ENCODE measurements around the gene PIPOX. TPM values are rescaled to one million over a fixed set of nuclear protein-coding genes. Genes with fewer than 3 reads are reported as not detected.

The PIPOX gene
- total and polyA plus RNA-seq, 2 donors (not counting 3 experiments of a cell fraction or from before 2014, with no cell fraction given): 0.62 to 2.5 TPM

DNA sequence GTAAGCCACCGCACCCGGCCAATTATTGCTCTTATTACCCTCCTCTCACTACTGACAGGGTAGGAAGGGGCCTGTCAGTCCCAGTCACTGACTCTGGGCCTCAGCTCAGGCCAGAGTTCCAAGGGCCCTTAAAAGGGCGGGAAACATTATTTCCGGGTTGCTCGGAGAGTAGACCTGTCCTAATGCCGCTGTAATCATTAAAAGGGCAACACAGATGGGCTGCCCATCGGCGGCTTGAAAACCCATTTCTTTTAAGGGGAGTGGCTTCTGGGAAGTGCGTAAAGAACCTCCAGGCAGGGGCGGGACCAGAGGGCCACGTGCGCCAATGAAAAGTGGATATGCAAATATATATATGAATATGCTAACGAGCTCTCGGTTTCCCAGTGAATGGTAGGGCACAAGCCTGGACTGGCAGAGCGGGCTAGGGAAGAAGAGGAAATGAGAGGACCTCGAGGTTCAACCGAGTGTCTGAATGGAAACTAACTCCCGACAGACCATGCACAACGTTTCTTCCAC, 26.6 kb downstream of the PIPOX start:
- DNase-seq (ENCODE audit: low read depth, low spot score) (peak; percentile 42), FAIRE-seq (no peak)
- dilution Hi-C loops (cut with MboI; ENCODE audit: extremely low pct_ligation_motif_present, low sequenced_read_pairs) (no loop called here), intact Hi-C loops (cut with micrococcal nuclease) (no loop called here)
- Histone ChIP-seq H4K20me1 (replicated peaks; ENCODE audit: control insufficient read depth, extremely low read depth, insufficient read depth, low read length) (no peaks in the 10 kb centered on the region), H2AFZ (ENCODE audit: low read depth, low read length) (no peak overlapping the region), H3K27me3 (ENCODE audit: control insufficient read depth in 2 of 2, insufficient read depth in 2 of 2, low read length in 2 of 2) (peaks cover 4 to 13% of the 10 kb centered on the region in 2 experiments), H3K9ac (replicated peaks; ENCODE audit: extremely low read depth, insufficient read depth, low read length) (no peak overlapping the region), H3K4me2 (ENCODE audit: insufficient read depth, low read length) (no peak overlapping the region), H3K79me2 (ENCODE audit: control insufficient read depth, insufficient read depth, low read length) (no peaks in the 10 kb centered on the region), H3K36me3 (ENCODE audit: control insufficient read depth in 2 of 2, extremely low read depth in 1 of 2, insufficient read depth in 2 of 2, low read length in 2 of 2) (no peaks in the 10 kb centered on the region), H3K9me3 (replicated peaks; ENCODE audit: control insufficient read depth, insufficient read depth, low read length) (no peaks in the 10 kb centered on the region), H3K4me1 (ENCODE audit: control insufficient read depth, extremely low read depth, insufficient read depth, low read length) (no peaks in the 10 kb centered on the region), H3K9me1 (replicated peaks; ENCODE audit: control insufficient read depth, extremely low read depth, insufficient read depth, low read length) (no peaks in the 10 kb centered on the region), H3K4me3 (replicated peaks in 1 of 3; ENCODE audit: insufficient read depth in 1 of 3, low read depth in 1 of 3, low read length in 3 of 3) (no peak overlapping the region), H3K27ac (ENCODE audit: insufficient read depth, low read depth, low read length) (no peak overlapping the region)
- ChIA-PET POLR2A (no interaction called here), CTCF (interaction anchor here (0.6 to 1.4 kb wide), 2 partner anchors 26 to 115 kb away, joined by 3 read pairs; partner anchors contain the start of gene PIPOX)
- no peak for TF ChIP-seq JUN (IDR thresholded peaks at IDR 0.05; ENCODE audit: borderline replicate concordance, insufficient read depth, insufficient read length, low read depth)
- no peak for TF ChIP-seq FOS (IDR thresholded peaks at IDR 0.05; ENCODE audit: borderline replicate concordance, insufficient read depth, low read length)
- TF ChIP-seq MYC (IDR thresholded peaks at IDR 0.05; ENCODE audit: low read depth, low read length): no peak
- TF ChIP-seq POLR2A (IDR thresholded peaks at IDR 0.05; ENCODE audit: low read depth, low read length): no peak
- TF ChIP-seq GATA2 (IDR thresholded peaks at IDR 0.05; ENCODE audit: insufficient read depth, insufficient read length, low read depth, low read length): no peak
- TF ChIP-seq, protein P1, sequence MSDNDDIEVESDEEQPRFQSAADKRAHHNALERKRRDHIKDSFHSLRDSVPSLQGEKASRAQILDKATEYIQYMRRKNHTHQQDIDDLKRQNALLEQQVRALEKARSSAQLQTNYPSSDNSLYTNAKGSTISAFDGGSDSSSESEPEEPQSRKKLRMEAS (IDR thresholded peaks at IDR 0.05; ENCODE audit: insufficient read depth, insufficient read length): no peak
- no TSS peak for BruUV-seq (replicated peaks)

DNA sequence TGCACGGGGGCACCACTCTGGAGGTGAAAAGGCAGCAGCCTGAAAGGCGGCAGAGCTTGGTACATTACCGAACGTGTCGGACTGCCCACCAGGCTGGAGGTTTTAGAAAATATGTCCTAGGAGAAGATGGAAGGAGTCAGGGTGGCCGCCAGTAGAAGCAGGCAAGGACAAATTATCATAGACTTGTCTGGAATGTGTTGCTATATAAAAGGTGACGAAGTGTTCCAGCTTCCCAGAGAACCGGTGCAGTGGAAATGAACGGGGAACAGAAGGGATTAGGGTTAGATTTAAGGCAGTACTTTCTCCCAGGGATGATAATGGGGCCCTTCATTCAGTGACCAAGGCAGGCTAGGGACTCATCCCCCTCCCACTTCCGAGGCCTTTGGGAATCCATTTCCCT, 27.4 kb downstream of the PIPOX start:
- no peak for FAIRE-seq
- no TSS peak for BruUV-seq (replicated peaks)
- H3K27me3 ChIP-seq (ENCODE audit: control insufficient read depth in 2 of 2, insufficient read depth in 2 of 2, low read length in 2 of 2): peaks cover 4 to 11% of the 10 kb centered on the region in 2 experiments

More for the DNA sequence above, 27.4 kb downstream of the PIPOX start:
- no peak overlapping the region for H2AFZ ChIP-seq (ENCODE audit: low read depth, low read length)
- ChIA-PET CTCF (interaction anchor here (0.6 to 1.4 kb wide), 2 partner anchors 27 to 115 kb away, joined by 3 read pairs; partner anchors contain the start of gene PIPOX), POLR2A (no interaction called here)
- H3K4me2 ChIP-seq (ENCODE audit: insufficient read depth, low read length): no peak overlapping the region
- H4K20me1 ChIP-seq (replicated peaks; ENCODE audit: control insufficient read depth, extremely low read depth, insufficient read depth, low read length): no peaks in the 10 kb centered on the region
- H3K9ac ChIP-seq (replicated peaks; ENCODE audit: extremely low read depth, insufficient read depth, low read length): no peak overlapping the region
- no peak overlapping the region for H3K27ac ChIP-seq (ENCODE audit: insufficient read depth, low read depth, low read length)
- no peak for TF ChIP-seq JUN (IDR thresholded peaks at IDR 0.05; ENCODE audit: borderline replicate concordance, insufficient read depth, insufficient read length, low read depth)
- TF ChIP-seq POLR2AphosphoS5 (IDR thresholded peaks at IDR 0.05; ENCODE audit: insufficient read depth, low read depth, low read length): no peak
- no peak for TF ChIP-seq FOS (IDR thresholded peaks at IDR 0.05; ENCODE audit: borderline replicate concordance, insufficient read depth, low read length)
- TF ChIP-seq, protein P1 (IDR thresholded peaks at IDR 0.05; ENCODE audit: insufficient read depth, insufficient read length): no peak
- TF ChIP-seq EZH2 (IDR thresholded peaks at IDR 0.05; ENCODE audit: borderline replicate concordance, low read depth, low read length, severe bottlenecking): no peak
- no peak for TF ChIP-seq POLR2A (IDR thresholded peaks at IDR 0.05; ENCODE audit: low read depth, low read length)
- no peak for TF ChIP-seq MYC (IDR thresholded peaks at IDR 0.05; ENCODE audit: low read depth, low read length)
- no peak for TF ChIP-seq GATA2 (IDR thresholded peaks at IDR 0.05; ENCODE audit: insufficient read depth, insufficient read length, low read depth, low read length)
- no peaks in the 10 kb centered on the region for H3K4me1 ChIP-seq (ENCODE audit: control insufficient read depth, extremely low read depth, insufficient read depth, low read length)
- no peaks in the 10 kb centered on the region for H3K9me3 ChIP-seq (replicated peaks; ENCODE audit: control insufficient read depth, insufficient read depth, low read length)
- H3K36me3 ChIP-seq (ENCODE audit: control insufficient read depth in 2 of 2, extremely low read depth in 1 of 2, insufficient read depth in 2 of 2, low read length in 2 of 2): no peaks in the 10 kb centered on the region
- no peaks in the 10 kb centered on the region for H3K9me1 ChIP-seq (replicated peaks; ENCODE audit: control insufficient read depth, extremely low read depth, insufficient read depth, low read length)
- dilution Hi-C loops (cut with MboI; ENCODE audit: extremely low pct_ligation_motif_present, low sequenced_read_pairs): no loop called here
- intact Hi-C loops (cut with micrococcal nuclease): no loop called here
- no peaks in the 10 kb centered on the region for H3K79me2 ChIP-seq (ENCODE audit: control insufficient read depth, insufficient read depth, low read length)
- H3K4me3 ChIP-seq (replicated peaks in 1 of 3; ENCODE audit: insufficient read depth in 1 of 3, low read depth in 1 of 3, low read length in 3 of 3): no peak overlapping the region
- DNase-seq (ENCODE audit: low read depth, low spot score): no peak
